RKO (cell line): Measurements from ENCODE around the gene ADGRA1.
"Not testable (repeated sequence)": the region's sequence is repeated elsewhere in the genome, so short reads cannot be mapped to it uniquely, and the experiment has no call there.

Experiments
- DNase-seq: peaks from one replicate; pipeline ENCODE4 v3.0.0-alpha.2; 2016; ENCODE audit warnings: low spot score

ADGRA1 gene

GRCh38 chr10:133163889-133164815 lies 76.4 kb downstream of the ADGRA1 start:
- no peak for DNase-seq

- no peak for DNase-seq
These were observed 77.3 kb downstream of the ADGRA1 start for GRCh38 chr10:133164816-133165555.

DNA sequence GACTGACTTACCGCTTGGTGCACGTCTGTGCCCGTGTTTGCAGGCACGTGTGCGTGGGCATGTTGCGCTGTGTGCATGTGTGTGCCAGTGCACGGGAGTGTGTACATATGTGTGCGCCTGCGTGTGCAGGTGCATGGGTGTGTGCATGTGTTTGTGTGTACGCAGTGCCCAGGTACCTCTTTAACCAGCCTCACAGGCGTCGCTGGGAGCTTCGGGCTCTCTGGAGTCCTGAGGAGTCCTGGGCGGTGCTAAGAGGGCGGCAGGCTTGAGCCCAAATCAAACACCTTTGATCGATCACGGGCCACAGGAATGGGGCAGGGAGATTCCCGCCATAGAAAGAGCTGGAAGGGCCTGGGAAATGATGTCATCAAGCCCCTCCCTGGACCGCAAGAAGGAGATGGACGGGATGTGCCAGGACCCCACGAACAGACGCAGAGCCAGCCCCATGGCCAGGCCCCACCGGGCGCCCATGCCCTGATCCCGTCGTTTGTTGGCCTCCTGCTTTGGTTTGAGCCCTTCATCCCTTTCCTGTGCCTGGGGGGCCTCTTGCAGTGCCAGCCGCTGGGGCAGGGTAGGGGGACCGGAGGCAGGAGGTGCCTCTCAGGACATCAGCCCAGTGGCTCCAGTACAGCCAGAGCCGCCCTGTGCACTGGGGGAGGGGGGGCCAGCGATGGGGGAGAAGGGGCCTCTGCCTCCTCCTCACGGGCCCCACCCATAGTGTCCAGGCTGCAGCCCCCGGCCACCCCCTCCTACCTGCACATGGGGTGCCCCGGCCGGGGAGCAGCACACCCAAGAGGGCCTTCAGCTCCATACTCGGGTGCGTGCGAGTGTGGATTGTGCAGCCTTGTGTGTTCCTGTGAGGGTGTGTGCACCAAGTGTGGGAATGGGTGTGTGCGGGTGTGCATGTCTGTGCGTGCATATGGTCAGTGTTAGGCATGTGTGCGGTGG lies 78.1 kb downstream of the ADGRA1 start:
- DNase-seq: no peak

DNA sequence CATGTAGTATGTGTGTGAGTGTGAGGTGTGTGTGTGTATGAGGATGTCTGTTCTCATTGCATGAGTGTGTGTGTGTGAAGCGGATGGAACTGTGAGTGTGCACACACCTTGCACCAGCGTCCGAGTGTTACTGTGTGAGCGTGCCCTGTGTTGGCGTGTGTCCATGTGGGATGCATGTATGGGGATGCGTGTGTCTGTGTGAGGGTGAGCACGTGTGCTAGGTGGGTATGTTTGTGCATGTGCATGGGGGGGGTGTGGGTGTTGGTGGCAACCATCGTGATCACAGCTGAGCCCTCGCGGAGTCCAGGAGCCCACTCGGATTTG lies 78.7 kb downstream of the ADGRA1 start:
- DNase-seq: no peak

- no peak for DNase-seq
These were observed 79.3 kb downstream of the ADGRA1 start for GRCh38 chr10:133166828-133167692.

DNA sequence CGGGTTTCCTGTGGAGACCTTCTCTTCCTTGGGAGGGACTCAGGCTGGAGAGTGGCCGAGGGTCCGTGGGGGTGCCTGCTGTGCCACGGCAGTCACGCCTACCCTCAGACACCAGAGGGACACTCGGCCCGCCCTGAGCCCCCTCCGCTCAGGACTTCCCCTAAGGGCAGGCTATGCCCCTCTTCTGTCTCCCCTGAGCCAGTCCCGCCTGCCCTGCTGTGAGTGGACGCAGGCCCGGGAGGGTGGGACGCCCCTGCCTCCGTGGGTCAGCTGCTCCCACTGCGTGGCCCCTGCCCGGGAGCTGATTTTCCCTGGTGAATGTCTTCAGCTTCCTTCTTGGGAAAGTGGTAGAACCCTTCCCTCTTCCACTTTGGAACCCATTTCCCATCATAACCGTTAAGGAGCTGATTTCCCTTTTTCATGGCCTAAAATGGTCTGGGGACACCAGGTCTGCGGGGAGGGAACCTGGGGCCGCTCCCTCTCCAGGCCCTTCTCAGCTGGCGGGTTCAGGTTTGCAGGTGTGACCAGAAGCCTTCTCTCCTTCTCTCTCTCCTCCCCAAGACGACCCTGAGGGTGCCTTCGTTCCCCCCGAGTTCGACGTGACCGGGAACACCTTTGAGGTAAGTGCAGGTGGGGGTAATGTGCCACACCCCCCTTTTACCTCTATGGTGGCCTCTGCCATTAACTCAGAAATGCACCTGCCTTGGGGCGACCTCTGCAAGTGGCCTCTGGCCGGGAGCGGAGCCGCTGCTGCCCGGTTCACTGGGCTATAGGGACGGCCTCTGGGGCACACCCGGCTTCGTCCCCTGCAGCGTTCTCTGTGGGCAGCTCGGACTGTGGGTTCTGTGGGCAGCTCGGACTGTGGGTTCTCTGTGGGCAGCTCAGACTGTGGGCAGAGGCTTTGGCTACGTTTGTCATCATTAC lies 80.2 kb downstream of the ADGRA1 start:
- DNase-seq: no peak

DNA sequence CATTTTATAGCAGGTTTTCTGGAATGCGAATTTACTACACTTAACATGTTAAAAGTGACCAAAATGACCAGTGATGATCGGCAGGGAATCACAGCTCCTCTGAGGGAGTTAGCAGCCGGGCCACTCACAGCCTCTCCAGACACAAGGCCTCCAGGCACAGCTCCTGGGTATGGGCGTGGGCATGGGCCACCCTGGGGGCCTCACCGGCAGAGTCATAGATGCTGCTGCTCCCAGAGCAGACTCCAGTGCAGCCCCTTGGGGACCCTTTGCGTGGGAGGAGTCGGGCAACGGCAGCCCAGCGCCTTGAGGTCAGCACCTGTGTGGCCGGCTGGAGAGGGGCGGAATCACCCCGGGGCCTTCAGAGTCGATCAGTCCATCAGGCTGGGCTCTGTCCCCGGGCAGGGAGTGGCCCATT lies 80.9 kb downstream of the ADGRA1 start:
- DNase-seq: no peak

GRCh38 chr10:133169173-133169947 lies 81.6 kb downstream of the ADGRA1 start:
- DNase-seq: no peak

DNA sequence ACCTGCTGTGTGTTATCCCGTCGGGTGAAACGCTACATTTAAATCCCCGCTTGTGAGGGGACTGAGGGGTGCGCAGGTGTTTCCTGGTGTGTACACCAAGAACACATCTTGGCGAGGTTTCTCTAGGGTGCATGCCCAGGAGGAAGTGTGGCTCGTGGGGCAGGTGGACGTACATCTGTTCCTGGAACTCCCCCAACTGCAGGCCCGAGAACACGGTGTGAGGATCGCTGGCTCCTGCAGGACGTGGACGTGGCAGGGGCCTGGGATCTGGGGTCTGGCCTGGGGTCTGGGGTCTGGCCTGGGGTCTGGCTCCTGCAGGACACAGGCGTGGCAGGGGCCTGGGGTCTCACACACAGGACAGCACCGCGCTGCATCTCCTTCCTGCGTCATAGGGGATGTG lies 82.4 kb downstream of the ADGRA1 start:
- DNase-seq: no peak

DNA sequence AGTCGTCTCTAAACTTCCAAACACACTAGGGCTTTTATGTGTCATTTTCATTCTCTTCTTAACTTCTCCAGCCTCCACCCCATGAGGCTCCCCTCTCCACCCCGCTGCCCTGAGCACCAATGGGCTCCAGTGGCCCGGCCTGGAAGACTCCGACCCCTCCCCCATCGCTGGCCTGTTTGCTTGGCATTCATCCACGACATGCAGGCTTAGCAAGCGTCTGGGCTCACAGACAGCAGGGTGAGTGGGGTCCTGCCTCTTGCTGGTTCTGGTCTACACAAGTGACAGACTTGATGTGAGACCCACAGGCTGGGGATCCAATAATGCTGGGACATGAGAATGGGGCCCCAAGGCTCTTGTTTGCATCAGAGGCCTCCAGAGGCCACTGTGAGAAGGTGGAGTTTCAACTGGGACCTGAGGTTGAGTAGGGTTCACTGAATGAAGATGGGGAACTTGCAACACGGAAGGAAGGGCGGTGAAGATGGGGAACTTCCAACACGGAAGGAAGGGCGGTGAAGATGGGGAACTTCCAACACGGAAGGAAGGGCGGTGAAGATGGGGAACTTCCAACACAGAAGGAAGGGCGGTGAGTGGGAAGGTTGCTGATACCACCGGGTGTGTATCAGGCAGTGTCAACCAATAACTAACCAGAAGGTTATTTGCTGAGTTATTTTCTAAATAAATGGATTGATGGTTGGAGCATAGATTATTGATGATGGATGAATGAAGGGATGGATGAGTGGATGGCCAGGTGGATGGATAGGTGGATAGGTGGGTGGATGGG lies 86.3 kb downstream of the ADGRA1 start:
- DNase-seq: no peak

DNA sequence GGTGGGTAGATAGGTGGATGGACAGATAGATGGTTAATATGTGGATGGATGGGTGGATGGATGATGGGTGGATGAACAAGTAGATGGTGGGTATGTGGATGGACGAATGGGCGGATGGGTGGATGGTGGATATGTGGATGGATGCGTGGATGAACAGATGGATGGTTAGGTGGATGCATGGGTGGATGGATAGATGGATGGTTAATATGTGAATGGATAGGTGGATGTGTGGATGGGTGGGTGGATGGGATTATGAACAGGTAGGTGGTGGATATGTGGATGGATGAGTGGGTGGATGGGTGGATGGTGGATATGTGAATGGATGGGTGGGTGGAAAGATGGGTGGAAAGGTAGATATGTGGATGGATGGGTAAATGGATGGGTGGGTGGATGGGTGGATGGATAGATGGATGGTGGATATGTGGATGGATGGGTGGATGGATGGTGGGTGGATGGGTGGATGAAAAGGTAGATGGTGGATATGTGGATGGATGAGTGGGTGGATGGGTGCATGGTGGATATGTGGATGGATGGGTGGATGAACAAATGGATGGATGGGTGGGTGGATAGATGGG lies 87.1 kb downstream of the ADGRA1 start:
- DNase-seq: no peak

GRCh38 chr10:133175624-133176023 lies 87.9 kb downstream of the ADGRA1 start:
- not testable (repeated sequence) for DNase-seq

DNA sequence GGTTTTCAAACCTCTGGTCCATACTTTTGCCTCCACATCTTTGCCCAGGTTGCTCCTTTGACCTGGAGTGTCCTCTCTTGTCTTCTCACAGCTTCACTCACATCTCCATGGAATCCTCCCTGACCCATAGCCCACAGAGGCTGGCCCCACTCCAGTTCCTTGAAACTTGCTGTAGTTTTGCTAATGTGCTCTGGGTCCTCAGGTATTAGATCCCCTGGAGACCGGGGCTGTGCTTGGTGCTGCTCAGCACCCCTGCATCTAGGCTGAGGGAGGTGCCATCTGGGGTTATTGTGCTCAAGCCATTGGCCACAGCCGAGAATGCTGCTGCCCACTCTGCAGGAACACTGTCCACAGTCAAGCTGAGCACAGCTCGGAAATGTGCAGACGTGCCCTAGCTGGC lies 88.8 kb downstream of the ADGRA1 start:
- no peak for DNase-seq

- no peak for DNase-seq
These were observed 89.8 kb downstream of the ADGRA1 start for GRCh38 chr10:133177380-133178157.

GRCh38 chr10:133178357-133179127 lies 90.8 kb downstream of the ADGRA1 start:
- DNase-seq: no peak

DNA sequence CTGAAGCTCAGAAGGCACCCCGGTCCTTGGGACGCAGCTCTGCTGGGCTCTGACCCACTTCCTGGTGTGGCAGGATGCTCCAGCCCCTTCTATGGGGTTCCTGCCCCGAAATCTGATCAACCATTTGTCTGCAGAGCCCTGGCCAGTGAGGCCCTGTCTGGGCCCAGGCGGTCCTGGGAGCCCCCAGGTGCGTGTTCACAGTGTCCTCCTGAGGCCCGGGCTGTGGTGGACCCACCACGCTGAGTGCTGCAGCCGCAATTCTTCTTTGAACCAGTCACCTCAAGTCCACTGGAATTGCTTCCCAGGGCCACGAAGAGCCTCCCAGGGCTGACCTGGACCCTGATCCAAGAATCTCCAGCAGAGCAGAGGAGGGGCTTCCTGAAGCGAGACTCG lies 91.4 kb downstream of the ADGRA1 start:
- no peak for DNase-seq

DNA sequence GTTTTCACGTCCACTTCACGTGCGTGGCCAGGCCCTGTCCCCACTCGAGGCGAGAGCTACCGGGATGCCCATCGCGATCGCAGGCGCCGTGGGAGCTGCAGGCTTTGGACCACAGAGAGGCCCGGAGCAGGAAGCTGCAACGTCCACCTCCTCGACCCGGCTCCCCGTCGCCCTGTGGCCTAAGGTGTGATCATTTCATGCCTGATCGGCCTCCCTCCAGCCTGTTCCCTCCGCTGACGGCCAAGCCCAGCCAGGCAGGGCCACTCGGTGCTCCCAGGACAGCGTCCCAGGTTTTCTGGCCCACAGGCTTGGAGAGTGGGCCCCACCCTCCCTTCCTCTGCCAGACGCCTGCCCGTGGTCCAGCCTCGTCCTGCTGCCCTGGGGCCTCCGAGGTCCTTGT lies 91.9 kb downstream of the ADGRA1 start:
- DNase-seq: no peak
